ENCODE results near the gene TM9SF1. TPM values are rescaled to one million over a fixed set of nuclear protein-coding genes. Genes with fewer than 3 reads are reported as not detected.

The TM9SF1 gene
- total and polyA plus RNA-seq, 2 of the 13 experiments (the other 11 are each of a cell fraction or from before 2014, with no cell fraction given) = 83.2 to 110 TPM

DNA sequence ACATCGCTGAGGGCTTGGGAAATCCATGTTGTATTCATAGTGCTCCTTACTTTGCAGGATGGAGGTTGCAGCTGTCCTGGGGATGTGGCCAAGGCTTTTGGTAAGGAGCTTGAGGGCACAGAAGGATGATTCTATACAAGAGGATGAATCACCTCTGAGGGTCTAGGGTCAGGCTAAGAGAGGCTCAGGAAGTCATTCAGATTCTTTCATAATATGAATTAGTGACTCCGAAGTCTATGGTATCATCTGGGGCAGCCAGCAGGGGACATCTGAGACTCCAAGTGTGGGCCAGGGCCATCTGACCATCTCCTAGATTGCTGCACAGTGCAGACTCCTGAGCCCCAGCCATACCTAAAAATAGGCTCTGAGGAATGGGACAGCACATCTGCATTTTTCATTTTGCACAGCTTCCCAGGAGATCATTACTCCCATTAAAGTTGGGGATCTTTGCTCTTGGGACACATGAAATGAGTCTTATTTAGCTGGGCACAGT is 42.3 kb upstream of the TM9SF1 start:
- Histone ChIP-seq H3K27me3 (ENCODE audit: control insufficient read depth in 1 of 2, insufficient read depth in 2 of 2, low read length in 2 of 2) (no peaks in the 10 kb centered on the region; a peak in 1 of 5 replicates), H3K4me1 (ENCODE audit: insufficient read depth, low read length) (peaks cover 47% of the 10 kb centered on the region), H2AFZ (ENCODE audit: low read length) (no peak overlapping the region), H3K36me3 (replicated peaks in 1 of 2; ENCODE audit: control insufficient read depth in 1 of 2, insufficient read depth in 2 of 2, low read length in 2 of 2) (peaks cover 44 to 70% of the 10 kb centered on the region in 2 experiments), H3K4me2 (ENCODE audit: low read depth, low read length) (no peak overlapping the region), H3K79me2 (ENCODE audit: insufficient read depth, low read length) (peaks cover 38% of the 10 kb centered on the region), H4K20me1 (ENCODE audit: insufficient read depth, low read length) (0 out of 2 replicates have a peak, but pooled peaks cover 3% of the 10 kb centered on the region), H3K9me3 (ENCODE audit: low read length) (no peaks in the 10 kb centered on the region), H3K9ac (ENCODE audit: insufficient read depth, low read depth, low read length) (no peak overlapping the region), H3K27ac (ENCODE audit: extremely low read length, insufficient read depth, low read length) (no peak overlapping the region), H3K4me3 (replicated peaks in 1 of 3; ENCODE audit: insufficient read depth in 1 of 3, low read depth in 2 of 3, low read length in 3 of 3) (no peak overlapping the region)
- no peak for FAIRE-seq
- DNase-seq (ENCODE audit: low spot score) = no peak
- WGBS (ENCODE audit: low lambda C conversion rate) = 97% methylated on average over 2 of the region's 2 CpGs
- POLR2A ChIA-PET = interaction anchor here (1.0 to 18.0 kb wide), 11 partner anchors 9 to 123 kb away, joined by 3 to 850 read pairs (median 5); partner anchors contain the start of genes CHMP4A, CIDEB, DCAF11 and DHRS1
- intact Hi-C loops (cut with micrococcal nuclease; ENCODE audit: unreplicated experiment) (loop anchor here (10.0 kb wide), 1 partner anchor 1187 kb away; no protein-coding TSS in a partner anchor), in situ Hi-C loops (cut with HindIII; ENCODE audit: extremely low pct_ligation_motif_present, low pct_unique_long_range_greater_than_20kb) (no loop called here)
- peak; percentile 92; the same call in 1 of the 2 replicates for TF ChIP-seq FOXO4 (CRISPR knock-in tag; conservative IDR thresholded peaks at IDR 0.05)
- TF ChIP-seq HIVEP1 (CRISPR knock-in tag; IDR thresholded peaks at IDR 0.05) = no peak
- no peak for TF ChIP-seq NFATC3 (CRISPR knock-in tag; IDR thresholded peaks at IDR 0.05)
- no peak for TF ChIP-seq ZNF800 (CRISPR knock-in tag; IDR thresholded peaks at IDR 0.05)
- no peak for TF ChIP-seq ZFP36L1 (CRISPR knock-in tag; IDR thresholded peaks at IDR 0.05)
- 0 out of 2 replicates have a peak, but pooled peaks have one; percentile 8 for TF ChIP-seq NFIB (CRISPR knock-in tag; IDR thresholded peaks at IDR 0.05; ENCODE audit: borderline replicate concordance)
- TF ChIP-seq POLR2G (IDR thresholded peaks at IDR 0.05; ENCODE audit: low read depth, low read length) = 0 out of 2 replicates have a peak, but pooled peaks have one; percentile 25
- no peak for TF ChIP-seq SMYD3 (CRISPR knock-in tag; IDR thresholded peaks at IDR 0.05)
- TF ChIP-seq ZNF776 (CRISPR knock-in tag; IDR thresholded peaks at IDR 0.05) = 0 out of 2 replicates have a peak, but pooled peaks have one; percentile 18
- no TSS peak for BruUV-seq (replicated peaks)
- CTCF ChIA-PET (ENCODE audit: low intra/inter-chr PET ratio, low total read pairs) = no interaction called here
- ATAC-seq = no peak
